PC-3 (cell line): ENCODE data around the gene SYNGR4. TPM values are rescaled to one million over a fixed set of nuclear protein-coding genes. Genes with fewer than 3 reads are reported as not detected.
A peak's percentile ranks its signal among the peaks of the same experiment; 100 is the strongest.

ENCODE experiments used
- ATAC-seq: fragments of 200-7000 bp; cut with Tn5 transposase; 2 replicates; pipeline ENCODE4 v1.9.1; 2020; ENCODE audit warnings: mild to moderate bottlenecking, moderate library complexity
- BruUV-seq: library from RNA; stranded (reverse); fragments of 400-500 nt; replicated peaks from 2 replicates; lab custom pipeline; 2021; lab: Mats Ljungman, UMichigan
- CTCF ChIA-PET: fragments of 300-600 bp; sonication (Branson Sonifier 250); formaldehyde crosslinking; loops from one replicate; lab custom pipeline; 2022; ENCODE audit warnings: antibody characterized with exemption; lab: Charles Lee
- POLR2A ChIA-PET: fragments of 300-600 bp; sonication (Branson Sonifier 250); formaldehyde crosslinking; loops from one replicate; lab custom pipeline; 2022; ENCODE audit warnings: antibody characterized with exemption; ENCODE audit not compliant: unreplicated experiment; lab: Charles Lee
- DNase-seq: peaks from one replicate; pipeline ENCODE4 v3.0.0-alpha.2; 2015
- H2AFZ ChIP-seq: fragments of 300-600 bp; sonication (generic); 2 replicates; pipeline ENCODE4 v1.6.0; 2016; ENCODE audit warnings: antibody characterized with exemption, low read length
- H3F3A ChIP-seq: fragments of 300-600 bp; sonication (generic); one replicate; pipeline ENCODE4 v1.6.0; 2017; ENCODE audit warnings: antibody characterized with exemption, low read length, control low read depth, mild to moderate bottlenecking; ENCODE audit not compliant: unreplicated experiment
- H3K27ac ChIP-seq: fragments of 300-600 bp; sonication (generic); 2 replicates; pipeline ENCODE4 v1.5.1; 2016; ENCODE audit warnings: mild to moderate bottlenecking, low read length
- H3K27me3 ChIP-seq: fragments of 300-600 bp; sonication (generic); 2 replicates; pipeline ENCODE4 v1.6.1; 2016; ENCODE audit warnings: low read length, mixed read lengths
- H3K36me3 ChIP-seq: fragments of 300-600 bp; sonication (generic); 2 replicates; pipeline ENCODE4 v1.6.1; 2016; ENCODE audit warnings: low read depth, mixed run types, low read length, mixed read lengths
- H3K4me1 ChIP-seq: fragments of 300-600 bp; sonication (generic); 2 replicates; pipeline ENCODE4 v1.5.1; 2016; ENCODE audit warnings: low read length; ENCODE audit not compliant: insufficient read depth
- H3K4me2 ChIP-seq: fragments of 300-600 bp; sonication (generic); 2 replicates; pipeline ENCODE4 v1.6.0; 2016; ENCODE audit warnings: low read length
- H3K4me3 ChIP-seq: fragments of 300-600 bp; sonication (generic); 2 replicates; pipeline ENCODE4 v1.5.1; 2016; ENCODE audit warnings: mild to moderate bottlenecking, low read length, mixed read lengths
- H3K79me2 ChIP-seq: fragments of 300-600 bp; sonication (generic); 2 replicates; pipeline ENCODE4 v1.6.1; 2017; ENCODE audit warnings: low read length, mixed read lengths
- H3K9ac ChIP-seq: fragments of 300-600 bp; sonication (generic); 2 replicates; pipeline ENCODE4 v1.6.0; 2016; ENCODE audit warnings: mild to moderate bottlenecking, low read length
- H3K9me2 ChIP-seq: fragments of 300-600 bp; sonication (generic); replicated peaks from 2 replicates; pipeline ENCODE4 v1.6.1; 2016; ENCODE audit warnings: mixed run types, low read length, mixed read lengths
- H3K9me3 ChIP-seq: fragments of 300-600 bp; sonication (generic); 2 replicates; pipeline ENCODE4 v1.6.1; 2016; ENCODE audit warnings: low read length, mixed read lengths
- H4K20me1 ChIP-seq: fragments of 300-600 bp; sonication (generic); 2 replicates; pipeline ENCODE4 v1.6.1; 2016; ENCODE audit warnings: low read length, mixed read lengths
- EZH2 ChIP-seq: fragments of 300-600 bp; sonication (generic); IDR thresholded peaks from one replicate; pipeline ENCODE4 v1.6.1; 2017; ENCODE audit warnings: antibody characterized with exemption, mild to moderate bottlenecking, low read length; ENCODE audit not compliant: unreplicated experiment
- EZH2phosphoT487 ChIP-seq: fragments of 300-600 bp; sonication (generic); IDR thresholded peaks from 2 replicates; pipeline ENCODE4 v1.6.1; 2018; ENCODE audit warnings: mild to moderate bottlenecking, antibody characterized with exemption, low read length, borderline replicate concordance
- intact Hi-C: fragments of 100-400 bp; cut with micrococcal nuclease; formaldehyde crosslinking; loops from 2 replicates; pipeline ENCODE4 v1.9.0; 2023
- total RNA-seq: library from RNA; depleted of rRNA; stranded (reverse); fragments of >200 nt; gene quantifications from 2 replicates; pipeline ENCODE4 v1.2.3, GENCODE V29; 2014
- TF ChIP-seq, protein P1 (sequence below): fragments of 300-600 bp; sonication (generic); conservative IDR thresholded peaks from 2 replicates; pipeline ENCODE4 v1.5.1; 2017; ENCODE audit warnings: antibody characterized with exemption, low read depth, mild to moderate bottlenecking, low read length

SYNGR4 gene
- total RNA-seq, 1 experiment from 2014 or later, result not detected

- ATAC-seq (no peak), DNase-seq (no peak)
- Histone ChIP-seq H3K9me2 (no peaks in the 10 kb centered on the region), H3K4me1 (peaks cover 25% of the 10 kb centered on the region), H3K4me2 (no peak overlapping the region), H3K79me2 (no peaks in the 10 kb centered on the region), H3K9ac (no peak overlapping the region), H3K4me3 (no peak overlapping the region), H3K36me3 (no peaks in the 10 kb centered on the region), H2AFZ (no peak overlapping the region), H3F3A (no peaks in the 10 kb centered on the region), H4K20me1 (no peaks in the 10 kb centered on the region), H3K9me3 (no peaks in the 10 kb centered on the region), H3K27me3 (no peaks in the 10 kb centered on the region), H3K27ac (no peak overlapping the region)
- POLR2A ChIA-PET, result no interaction called here
- CTCF ChIA-PET, result interaction anchor here (0.6 kb wide), 1 partner anchor 10 kb away, joined by 6 read pairs; no protein-coding TSS in a partner anchor
- TF ChIP-seq EZH2, result no peak
- BruUV-seq, result no TSS peak
- intact Hi-C loops, result no loop called here
These were observed 34.0 kb upstream of the SYNGR4 start for GRCh38 chr19:48330012-48330681.

DNA sequence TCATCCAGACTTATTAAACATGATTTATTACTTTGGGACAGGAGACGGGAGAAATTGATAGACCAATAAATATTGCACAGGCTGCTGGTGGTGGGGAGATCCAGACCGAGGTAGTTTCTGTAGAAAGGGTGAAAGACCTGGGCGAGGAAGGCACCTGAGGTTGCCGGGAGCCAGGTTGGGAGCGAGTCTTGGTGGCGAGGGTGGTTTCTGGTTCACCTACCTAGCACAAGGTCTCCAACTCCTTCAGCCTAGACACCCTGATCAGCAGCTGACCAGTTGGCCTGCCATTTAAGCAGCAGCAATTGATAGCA lies 31.9 kb upstream of the SYNGR4 start:
- H3K27ac ChIP-seq, result 0 out of 2 replicates have a peak overlapping the region, but pooled peaks have one; percentile 20
- BruUV-seq, result TSS peak; percentile 12
- intact Hi-C loops, result loop anchor here (2.0 kb wide), 1 partner anchor 66 kb away; no protein-coding TSS in a partner anchor

GRCh38 chr19:48332662-48333466 lies 31.3 kb upstream of the SYNGR4 start:
- intact Hi-C loops, result loop anchor here (1.0 to 2.0 kb wide), 2 partner anchors 12 to 66 kb away; a partner anchor contains a TSS
- BruUV-seq, result no TSS peak

More for the DNA sequence above, 31.9 kb upstream of the SYNGR4 start:
- TF ChIP-seq, protein P1, sequence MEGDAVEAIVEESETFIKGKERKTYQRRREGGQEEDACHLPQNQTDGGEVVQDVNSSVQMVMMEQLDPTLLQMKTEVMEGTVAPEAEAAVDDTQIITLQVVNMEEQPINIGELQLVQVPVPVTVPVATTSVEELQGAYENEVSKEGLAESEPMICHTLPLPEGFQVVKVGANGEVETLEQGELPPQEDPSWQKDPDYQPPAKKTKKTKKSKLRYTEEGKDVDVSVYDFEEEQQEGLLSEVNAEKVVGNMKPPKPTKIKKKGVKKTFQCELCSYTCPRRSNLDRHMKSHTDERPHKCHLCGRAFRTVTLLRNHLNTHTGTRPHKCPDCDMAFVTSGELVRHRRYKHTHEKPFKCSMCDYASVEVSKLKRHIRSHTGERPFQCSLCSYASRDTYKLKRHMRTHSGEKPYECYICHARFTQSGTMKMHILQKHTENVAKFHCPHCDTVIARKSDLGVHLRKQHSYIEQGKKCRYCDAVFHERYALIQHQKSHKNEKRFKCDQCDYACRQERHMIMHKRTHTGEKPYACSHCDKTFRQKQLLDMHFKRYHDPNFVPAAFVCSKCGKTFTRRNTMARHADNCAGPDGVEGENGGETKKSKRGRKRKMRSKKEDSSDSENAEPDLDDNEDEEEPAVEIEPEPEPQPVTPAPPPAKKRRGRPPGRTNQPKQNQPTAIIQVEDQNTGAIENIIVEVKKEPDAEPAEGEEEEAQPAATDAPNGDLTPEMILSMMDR, result no peak
- no peak for TF ChIP-seq EZH2
- TF ChIP-seq EZH2phosphoT487, result no peak
- no peak for ATAC-seq
- Histone ChIP-seq H3F3A (no peaks in the 10 kb centered on the region), H2AFZ (peak overlapping the region; percentile 36), H3K9me2 (no peaks in the 10 kb centered on the region), H4K20me1 (no peaks in the 10 kb centered on the region), H3K4me1 (peaks cover 13% of the 10 kb centered on the region), H3K9ac (no peak overlapping the region), H3K4me3 (peak overlapping the region; percentile 55), H3K9me3 (no peaks in the 10 kb centered on the region), H3K79me2 (no peaks in the 10 kb centered on the region), H3K4me2 (peak overlapping the region; percentile 90), H3K27me3 (no peaks in the 10 kb centered on the region), H3K36me3 (no peaks in the 10 kb centered on the region)
- ChIA-PET CTCF (interaction anchor here (0.5 to 2.6 kb wide), 8 partner anchors 9 to 372 kb away, joined by 3 to 38 read pairs (median 6); a partner anchor contains a TSS), POLR2A (interaction anchor here (0.6 to 1.4 kb wide), 4 partner anchors 9 to 32 kb away, joined by 3 to 11 read pairs (median 4); partner anchors contain the start of genes SYNGR4 and TMEM143)
- DNase-seq, result no peak

More at GRCh38 chr19:48332662-48333466, 31.3 kb upstream of the SYNGR4 start:
- Histone ChIP-seq H3K4me1 (peaks cover 13% of the 10 kb centered on the region), H3K4me3 (peak overlapping the region; percentile 69), H3K79me2 (no peaks in the 10 kb centered on the region), H3K9me3 (no peaks in the 10 kb centered on the region), H3K27me3 (no peaks in the 10 kb centered on the region), H4K20me1 (no peaks in the 10 kb centered on the region), H3K4me2 (peak overlapping the region; percentile 90), H3F3A (no peaks in the 10 kb centered on the region), H3K9me2 (no peaks in the 10 kb centered on the region), H3K27ac (peak overlapping the region; percentile 28), H3K9ac (peak overlapping the region; percentile 35), H2AFZ (peak overlapping the region; percentile 70), H3K36me3 (no peaks in the 10 kb centered on the region)
- POLR2A ChIA-PET, result interaction anchor here (0.6 to 1.4 kb wide), 4 partner anchors 8 to 31 kb away, joined by 3 to 11 read pairs (median 4); partner anchors contain the start of genes SYNGR4 and TMEM143
- ATAC-seq, result peak; percentile 70
- CTCF ChIA-PET, result interaction anchor here (0.5 to 2.6 kb wide), 9 partner anchors 8 to 373 kb away, joined by 3 to 38 read pairs (median 5); partner anchors contain the start of gene KDELR1
- TF ChIP-seq EZH2phosphoT487, result no peak
- TF ChIP-seq, protein P1, result no peak
- TF ChIP-seq EZH2, result no peak
- DNase-seq, result peak; percentile 97
